GM21515 (cell line): Measurements from ENCODE around the gene TNFRSF25.
"Not testable (repeated sequence)": the region's sequence is repeated elsewhere in the genome, so short reads cannot be mapped to it uniquely, and the experiment has no call there.

Experiments
- ATAC-seq: cut with Tn5 transposase; IDR thresholded peaks from one replicate; pipeline ENCODE4 v1.9.1; 2021; ENCODE audit not compliant: unreplicated experiment

The TNFRSF25 gene

DNA sequence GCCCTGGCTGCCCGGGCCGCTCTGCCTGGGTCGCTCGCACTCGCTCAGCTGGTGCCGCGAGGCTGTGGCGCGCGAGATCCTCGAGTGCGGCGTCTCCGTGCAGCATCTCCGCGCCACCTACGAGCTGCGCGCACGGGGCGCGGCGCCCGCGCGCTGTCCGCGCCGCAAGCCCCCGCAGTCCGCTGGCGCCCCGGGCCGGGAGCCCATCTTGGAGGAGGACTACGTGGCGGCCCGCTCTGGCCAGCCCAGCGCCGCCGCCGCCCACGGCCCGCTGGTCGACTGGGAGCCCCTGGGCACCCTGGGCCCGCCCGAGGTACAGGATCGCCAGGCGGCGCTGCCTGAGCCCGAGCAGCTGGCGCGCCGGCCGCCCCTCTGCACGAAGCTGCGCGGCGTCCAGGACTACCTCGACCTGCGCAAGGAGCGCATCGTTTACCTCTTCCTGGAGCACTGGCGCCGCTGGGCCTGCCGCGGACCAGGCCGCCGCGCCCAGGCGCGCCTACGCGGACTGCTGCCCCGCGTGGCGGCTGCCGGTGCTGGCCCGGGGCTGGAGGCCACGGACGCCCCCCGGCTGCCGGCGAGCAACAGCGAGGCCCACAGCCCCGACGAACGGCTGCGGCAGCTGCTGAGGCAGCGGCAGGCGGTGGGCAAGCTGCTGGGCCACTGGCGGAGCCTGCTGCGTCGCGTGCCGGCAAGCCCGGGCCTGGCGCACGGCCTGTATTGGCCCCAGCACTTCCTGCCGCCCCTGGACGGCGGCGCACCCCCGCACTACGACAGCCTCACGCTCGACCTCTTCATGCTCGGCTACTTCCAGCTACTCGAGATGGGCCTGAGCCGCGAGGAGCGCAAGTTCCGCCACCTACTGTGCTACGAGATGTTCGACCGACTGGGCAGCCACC is 10.9 kb downstream of the TNFRSF25 start:
- no peak for ATAC-seq

DNA sequence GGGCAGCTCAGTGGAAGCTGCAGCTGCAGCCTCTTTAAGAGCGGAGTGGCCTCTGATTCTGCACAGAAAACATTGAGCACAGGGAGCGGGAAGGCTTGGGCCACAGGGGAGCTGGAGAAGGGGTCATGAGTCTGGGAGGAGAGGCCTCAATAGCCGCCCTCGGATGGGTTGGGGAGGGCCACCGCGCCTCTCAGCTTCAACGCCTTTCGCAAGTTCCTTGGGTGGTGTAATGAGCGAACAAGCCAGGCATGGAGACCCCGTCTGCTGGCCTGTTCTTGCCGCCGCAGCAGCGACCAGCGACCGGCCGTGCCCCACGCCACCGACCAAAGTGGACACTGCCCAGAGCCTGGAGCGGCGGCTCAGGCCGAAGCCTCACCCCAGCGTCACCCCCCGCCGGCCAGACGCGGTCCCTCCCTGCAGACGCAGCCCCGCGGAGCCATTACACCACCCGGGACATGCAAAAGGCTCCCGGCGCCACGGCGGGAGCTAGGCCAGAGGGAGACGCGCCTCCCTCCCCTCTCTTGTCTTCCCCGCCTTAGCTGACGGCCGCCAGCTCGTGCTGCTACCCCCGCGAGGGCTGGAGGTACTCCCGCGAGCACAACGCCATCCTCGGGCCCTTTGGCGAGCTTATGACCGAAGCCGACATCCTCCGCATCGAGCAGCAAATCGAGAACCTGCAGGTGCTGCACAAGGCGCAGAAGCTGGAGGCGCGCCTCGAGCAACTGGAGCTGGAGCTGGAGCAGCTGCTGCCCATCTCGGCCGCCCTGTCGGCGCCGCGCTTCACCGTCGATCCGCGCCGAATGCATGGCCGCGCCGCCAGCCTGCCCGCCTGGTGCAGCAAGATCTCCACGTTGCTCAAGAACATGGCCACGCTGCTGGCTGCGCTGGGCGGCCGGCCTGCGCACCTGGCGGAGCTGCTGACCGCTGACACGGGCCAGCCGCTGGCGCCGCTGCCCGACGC is 11.8 kb downstream of the TNFRSF25 start:
- not testable (repeated sequence) for ATAC-seq

DNA sequence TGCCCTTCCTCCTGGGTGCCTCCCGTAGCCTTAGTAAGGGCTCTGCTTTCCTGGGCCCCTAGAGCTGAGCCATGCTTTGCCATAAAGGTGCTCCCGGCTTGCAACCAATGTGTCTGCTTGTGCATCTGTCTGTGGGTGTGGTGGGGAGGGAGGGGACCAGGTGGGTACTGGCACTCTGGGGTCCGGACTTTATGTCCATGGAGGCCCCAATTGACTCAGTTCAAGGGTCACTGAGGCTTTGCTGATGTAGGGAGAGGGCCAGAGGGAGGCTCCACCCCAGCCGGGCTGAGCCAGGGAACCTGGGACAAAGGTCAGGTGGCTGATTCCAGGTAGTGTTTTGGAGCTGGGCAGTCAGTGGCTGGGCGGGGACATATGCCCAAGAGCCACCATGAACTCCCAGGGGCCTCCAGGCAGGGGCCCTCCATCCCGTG is 15.0 kb downstream of the TNFRSF25 start:
- ATAC-seq, result no peak

DNA sequence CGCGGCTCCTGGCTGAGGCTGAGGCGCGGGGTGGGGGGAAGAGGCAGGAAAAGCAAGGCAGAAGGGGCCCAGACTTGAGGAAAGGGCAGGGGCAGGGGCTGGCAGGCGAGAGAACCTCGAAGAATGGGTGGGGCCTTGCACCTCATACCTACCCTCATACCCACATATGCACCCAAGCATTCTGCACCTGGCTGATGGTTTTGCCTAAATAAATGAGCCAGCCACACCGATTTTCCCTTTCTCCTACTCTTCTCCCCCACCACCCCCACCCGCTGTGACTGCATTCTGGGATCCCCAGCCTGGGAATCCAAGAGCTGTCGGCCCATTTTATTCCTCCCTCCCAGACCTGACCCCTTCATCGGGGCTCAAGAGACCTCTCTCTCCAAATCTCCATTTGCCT is 15.5 kb downstream of the TNFRSF25 start:
- ATAC-seq, result not testable (repeated sequence)

DNA sequence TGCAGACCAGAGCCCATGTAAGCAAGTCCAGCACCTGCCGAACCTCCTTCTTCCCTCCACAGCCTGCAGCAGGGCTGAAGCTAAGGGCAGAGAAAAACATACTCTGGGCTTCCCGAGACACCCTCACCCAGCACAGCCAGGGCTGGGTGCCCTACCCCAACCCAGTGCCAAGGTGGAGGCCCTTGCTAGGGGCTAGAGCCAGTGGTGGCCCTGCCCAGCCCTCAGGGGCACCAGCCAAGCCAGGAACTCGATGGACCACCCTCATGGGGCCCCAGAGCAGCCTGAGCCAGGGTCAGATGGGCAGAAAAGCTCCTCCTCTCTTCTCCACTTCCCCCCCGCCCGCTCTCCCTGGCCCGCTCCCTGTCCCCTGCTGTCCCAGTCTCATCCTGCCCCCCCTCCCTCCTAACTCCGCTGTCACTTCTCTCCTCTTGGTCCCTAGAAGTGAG is 15.9 kb downstream of the TNFRSF25 start:
- ATAC-seq, result no peak

DNA sequence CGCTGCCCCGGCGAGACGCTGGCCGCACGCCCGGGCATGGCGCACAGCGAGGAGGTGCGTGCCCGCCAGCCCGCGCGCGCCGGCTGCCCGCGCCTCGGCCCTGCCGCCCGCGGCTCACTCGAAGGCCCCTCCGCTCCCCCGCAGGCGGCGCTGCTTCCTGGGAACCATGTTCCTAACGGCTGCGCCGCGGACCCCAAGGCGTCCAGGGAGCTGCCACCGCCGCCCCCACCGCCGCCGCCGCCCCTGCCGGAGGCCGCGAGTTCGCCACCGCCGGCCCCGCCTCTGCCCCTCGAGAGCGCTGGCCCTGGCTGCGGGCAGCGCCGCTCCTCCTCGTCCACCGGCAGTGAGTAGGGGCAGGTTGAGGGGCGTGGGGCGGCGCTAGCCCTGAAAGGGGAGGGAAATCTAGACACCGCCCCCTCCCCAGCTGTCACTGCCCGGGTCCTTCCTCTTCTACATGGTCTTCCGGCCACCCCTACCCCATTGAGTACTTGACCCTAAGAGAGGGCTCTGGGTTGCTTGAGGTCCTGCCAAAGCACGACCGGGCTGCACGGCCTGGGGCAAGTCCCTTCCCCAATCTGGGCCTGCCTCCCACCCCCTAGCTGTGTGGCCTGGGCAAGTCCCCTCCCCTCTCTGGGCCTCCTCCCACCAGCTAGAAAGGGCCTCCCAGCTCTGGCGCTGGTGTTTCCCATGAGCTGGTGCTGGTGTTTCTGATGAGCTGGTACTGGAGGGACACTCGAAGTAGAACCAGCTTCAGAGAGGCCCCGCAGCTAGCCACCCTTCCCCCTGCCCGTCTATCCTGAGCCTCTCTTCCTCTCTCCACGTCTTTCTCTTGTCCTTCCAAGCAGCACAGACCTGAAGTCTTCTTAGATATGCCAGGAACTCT is 17.0 kb downstream of the TNFRSF25 start:
- no peak for ATAC-seq

DNA sequence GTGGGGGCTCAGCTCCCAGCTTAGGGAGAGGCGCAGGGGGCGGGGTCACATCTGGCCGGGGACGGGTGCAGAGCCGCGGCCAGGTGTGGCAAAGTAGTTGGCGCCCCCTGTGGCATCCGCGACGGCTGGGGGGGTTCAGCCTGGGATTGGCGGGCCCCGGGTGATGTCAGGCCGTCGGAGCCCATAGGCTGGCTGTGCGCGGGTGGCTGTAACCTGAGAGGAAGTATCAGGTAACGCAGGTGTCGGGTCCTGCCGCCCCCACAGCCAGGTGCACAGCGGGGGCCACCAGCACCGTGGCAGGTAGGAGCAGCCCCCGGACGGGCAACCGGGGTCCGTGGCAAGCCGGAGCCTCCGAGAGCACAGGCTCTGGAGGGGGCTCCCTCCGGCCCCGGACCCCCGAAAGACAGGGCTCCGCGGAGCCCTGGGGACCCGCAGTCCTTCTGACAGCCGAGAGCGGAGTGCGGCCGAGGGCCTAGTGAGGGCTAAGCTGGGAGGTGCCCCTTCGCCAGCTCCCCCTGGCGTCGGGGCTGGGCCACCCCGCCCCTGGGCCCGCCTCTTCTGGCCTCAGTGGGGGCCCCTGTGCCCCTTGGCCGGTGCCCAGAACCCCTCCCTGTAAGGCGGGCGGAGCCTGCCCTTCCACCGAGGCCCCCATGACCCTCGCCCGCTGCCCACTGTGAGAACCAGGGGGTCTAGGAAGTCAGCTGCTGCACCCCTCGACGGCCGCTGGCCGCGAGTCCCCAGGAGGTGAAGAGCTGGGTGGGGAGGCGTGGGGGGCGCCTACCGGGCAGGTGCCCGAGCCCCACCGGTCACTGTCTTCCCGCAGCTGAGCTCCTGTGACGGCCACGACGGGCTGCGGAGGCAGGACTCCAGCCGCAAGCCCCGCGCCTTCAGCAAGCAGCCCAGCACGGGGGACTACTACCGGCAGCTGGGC is 17.9 kb downstream of the TNFRSF25 start:
- no peak for ATAC-seq

DNA sequence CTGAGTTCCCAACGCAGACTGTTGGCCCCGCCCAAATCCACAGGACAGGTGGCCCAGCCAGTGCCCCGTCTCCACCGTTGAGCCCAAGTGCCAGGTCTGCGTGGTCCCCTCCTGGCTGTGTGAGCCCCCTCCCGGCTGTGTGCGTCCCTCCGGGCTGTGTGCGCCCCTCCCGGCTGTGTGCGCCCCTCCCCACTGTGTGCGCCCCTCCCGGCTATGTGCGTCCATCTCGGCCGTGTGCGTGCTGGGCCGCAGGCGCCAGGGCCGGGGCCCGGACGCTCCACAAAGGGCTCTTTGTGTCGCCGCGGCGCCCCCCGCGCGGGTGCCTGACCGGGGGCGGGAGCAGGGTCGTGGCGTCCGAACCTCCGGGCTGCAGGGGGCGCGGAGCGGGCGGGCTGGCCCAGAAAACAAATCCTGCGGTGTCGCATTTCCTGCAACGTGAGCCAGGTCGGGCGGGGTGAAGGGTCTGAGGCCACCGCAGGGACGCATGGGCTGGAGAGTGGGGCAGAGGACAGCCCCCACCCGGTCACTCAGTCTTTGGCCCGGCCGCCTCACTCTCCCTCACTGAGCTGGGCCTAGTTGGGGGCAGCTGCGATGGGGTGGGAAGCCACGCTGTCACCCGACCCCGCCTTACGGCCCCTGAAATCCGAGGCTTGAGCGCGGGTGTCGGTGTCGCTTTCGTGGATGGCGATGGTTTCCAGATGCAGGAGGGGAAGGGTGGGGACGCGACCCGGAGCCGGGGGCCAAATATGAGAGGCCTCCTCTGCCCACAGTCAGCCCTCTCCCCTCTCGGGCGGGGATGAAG is 18.8 kb downstream of the TNFRSF25 start:
- ATAC-seq, result no peak

DNA sequence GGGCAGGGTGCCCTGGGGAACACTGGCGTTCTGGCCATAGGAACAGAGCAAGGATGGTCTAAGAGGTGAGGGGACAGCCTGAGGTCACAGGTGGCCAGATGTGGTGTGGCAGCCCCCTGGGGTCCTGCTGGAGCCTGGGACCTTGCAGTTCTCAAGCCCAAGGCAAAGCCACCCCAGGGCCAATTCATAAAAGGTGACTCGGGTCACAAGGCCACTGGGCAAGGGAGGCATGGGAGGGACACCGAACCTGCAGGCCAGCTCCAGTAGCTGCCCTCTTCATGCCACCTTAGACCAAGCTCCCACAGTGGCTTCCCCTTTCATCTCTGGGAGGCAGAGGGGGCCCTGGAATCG is 19.3 kb downstream of the TNFRSF25 start:
- no peak for ATAC-seq

DNA sequence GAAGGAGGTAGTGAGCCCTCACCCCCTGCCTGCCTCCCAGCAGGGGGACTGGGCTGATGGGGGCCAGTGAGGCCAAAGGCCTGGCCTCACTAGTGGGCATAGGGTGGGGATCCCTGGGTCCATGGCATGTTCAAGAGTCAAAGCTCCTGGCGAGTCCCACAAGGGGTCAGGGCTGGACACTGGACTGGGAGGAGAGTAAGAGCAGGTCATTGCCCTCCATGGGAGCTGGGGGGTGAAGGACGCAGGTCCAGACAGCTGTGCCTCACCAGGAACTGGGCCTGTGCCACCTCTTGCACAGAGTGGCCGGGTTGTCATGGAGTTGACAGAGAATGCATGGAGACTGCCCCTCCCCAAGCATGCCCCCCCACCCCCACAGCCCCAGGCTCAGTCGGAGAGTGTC is 20.0 kb downstream of the TNFRSF25 start:
- ATAC-seq, result not testable (repeated sequence)

DNA sequence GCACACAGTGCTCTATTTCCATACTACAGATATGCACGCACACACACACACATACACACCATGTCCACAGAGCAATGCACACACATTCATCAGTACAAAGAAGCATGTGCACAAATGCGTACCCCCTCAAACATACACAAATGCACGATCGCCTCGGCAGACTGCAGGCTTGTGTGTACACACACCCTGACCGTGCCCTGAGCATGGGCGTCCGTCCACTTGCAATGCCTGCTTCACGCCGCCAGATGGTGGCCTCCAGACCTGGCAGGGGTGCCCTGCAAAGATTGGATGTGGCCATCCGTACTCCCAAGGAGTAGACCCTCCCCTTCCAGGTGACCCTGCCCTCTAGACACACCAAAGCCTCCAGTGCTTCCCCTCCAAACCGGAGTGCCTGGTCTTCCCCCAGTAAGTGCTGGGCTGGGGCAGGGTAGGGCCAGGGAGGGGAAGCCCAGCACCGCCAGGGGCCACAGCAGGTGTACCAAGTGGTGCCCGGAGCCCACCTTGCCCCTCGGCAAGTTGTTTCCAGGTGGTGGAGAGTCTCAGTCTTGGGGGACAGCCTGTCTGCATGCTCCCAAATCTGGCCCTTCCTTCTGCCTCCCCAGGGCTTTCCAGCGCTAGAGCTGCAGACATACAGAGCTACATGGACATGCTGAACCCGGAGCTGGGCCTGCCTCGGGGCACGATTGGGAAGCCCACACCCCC is 20.8 kb downstream of the TNFRSF25 start:
- no peak for ATAC-seq

DNA sequence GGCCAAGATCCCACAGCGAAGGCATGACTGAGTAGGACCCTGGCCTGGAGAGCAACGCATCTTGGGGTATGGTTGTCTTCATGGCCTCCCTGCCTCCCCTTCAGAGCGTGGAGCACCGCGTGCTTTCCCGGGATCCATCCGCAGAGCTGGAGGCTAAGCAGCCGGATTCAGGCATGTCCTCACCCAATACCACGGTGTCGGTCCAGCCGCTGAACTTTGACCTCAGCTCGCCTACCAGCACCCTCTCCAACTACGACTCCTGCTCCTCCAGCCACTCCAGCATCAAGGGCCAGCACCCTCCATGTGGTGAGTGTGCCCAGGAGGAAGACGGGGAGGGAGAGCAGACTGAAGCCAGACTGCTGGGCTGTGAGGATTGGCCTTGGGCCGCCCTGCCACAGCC is 21.6 kb downstream of the TNFRSF25 start:
- no peak for ATAC-seq

DNA sequence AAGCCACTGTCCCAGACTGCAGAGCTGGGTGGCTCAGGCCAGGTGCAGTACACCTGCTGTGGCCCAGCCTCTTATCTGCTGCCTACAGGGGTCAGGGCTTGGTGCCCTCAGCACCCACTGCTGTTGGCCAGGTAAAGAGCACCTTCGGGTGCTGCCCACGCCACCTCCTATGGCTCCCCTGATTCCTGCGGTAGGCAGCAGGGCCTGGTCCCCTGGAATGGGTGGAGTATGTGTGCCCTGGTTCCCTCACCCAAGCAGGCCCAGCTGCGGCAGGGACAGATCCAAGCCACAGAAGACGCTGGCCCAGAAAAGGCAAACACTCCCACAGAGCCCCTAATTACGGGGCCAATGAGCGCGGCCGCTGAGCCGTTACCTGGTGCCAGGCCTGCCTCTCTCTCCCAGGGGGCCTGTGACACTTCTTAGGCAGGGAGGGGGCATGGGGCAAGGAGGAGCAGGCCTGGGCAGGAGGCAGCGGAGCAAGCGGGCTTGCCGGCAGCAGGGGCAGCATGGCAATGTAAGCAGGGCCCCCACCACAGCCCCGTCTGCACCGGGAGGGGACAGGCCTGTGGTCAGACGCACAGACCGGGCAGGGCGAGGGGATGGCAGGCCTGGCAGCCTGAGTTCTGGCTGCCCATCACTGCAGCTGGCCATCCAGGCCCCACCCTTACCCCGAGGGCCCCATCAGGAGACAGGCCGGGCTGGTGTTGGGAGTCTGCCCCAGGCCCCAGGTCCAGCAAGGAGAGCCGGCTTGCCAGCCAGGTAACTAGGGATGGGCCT is 22.4 kb downstream of the TNFRSF25 start:
- no peak for ATAC-seq

DNA sequence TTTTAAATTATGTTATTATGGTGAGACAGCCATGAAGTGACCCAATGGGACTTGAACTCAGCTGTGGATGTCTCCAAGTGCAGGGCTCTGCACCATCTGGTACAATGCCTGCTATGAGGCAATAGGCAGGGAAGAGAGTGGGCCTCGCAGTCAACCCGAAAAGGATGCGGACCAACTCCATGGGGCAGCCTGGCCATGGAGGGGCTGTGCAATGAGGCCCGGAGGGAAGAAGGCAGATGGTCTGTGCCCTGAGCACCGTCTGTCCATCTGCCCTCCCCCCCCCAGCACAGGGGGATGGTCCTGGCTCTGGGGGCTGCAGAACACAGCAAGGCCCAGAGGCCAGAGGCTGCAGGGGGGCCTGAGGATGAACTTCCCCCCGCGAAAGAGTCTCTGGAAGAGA is 24.4 kb downstream of the TNFRSF25 start:
- no peak for ATAC-seq

DNA sequence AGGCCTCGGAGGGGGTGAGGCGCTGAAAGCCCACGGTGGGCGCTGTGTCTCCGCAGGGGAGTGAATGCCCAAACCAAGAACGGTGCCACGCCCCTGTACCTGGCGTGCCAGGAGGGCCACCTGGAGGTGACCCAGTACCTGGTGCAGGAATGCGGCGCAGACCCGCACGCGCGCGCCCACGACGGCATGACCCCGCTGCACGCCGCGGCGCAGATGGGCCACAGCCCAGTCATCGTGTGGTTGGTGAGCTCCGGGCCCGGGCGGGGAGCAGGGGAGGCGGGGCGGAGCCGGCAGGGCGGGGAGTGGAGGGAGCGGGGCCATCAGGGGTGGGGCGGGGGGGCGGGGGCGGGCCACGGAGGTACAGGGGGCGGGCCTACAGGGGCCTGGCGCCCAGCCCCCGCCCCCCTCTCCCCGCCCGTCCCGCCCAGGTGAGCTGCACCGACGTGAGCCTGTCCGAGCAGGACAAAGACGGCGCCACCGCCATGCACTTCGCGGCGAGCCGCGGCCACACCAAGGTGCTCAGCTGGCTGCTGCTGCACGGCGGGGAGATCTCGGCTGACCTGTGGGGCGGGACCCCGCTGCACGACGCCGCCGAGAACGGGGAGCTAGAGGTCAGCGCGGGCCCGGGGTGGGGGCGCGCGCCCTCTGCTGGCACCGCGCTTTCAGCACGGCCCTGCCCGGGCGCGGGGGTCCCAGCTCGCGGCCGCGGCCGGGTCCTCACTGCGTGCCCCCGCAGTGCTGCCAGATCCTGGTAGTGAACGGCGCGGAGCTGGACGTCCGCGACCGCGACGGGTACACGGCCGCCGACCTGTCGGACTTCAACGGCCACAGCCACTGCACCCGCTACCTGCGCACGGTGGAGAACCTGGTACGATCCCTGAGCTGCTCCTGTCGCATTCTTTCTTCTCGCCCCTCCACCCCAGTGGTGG is 25.5 kb downstream of the TNFRSF25 start:
- ATAC-seq, result no peak

DNA sequence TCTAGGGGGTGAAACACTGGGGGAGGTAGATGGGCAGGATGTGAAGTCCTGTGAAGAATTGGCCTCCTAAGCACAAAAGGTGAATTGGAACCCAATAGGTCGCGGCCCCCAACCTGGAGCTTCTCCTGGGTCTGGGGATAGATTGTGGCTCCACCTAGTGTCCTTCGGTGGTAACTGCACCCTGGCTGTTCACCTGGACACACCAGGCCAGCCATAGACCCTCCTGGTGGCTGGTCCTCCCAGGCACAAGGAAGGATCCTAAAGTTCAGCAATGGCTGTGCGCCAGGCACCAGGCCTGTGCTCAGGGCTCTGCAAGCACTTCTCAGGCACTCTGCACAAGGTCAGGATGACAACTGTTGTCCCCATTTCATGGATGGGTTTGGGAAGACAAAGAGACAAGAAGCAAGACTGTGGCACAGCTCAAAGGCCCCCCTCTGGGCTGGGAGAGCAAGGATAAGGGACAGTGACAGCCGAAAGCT is 27.9 kb downstream of the TNFRSF25 start:
- ATAC-seq, result no peak
